GM12892 (cell line): ENCODE measurements around the gene FAM156B.
"Not testable (repeated sequence)": the region's sequence is repeated elsewhere in the genome, so short reads cannot be mapped to it uniquely, and the experiment has no call there.

ENCODE experiments used
- POLR2A ChIP-seq: IDR thresholded peaks from 2 replicates; pipeline ENCODE4 v1.6.1; 2011; ENCODE audit warnings: low read depth, low read length, control low read depth
- POLR2AphosphoS5 ChIP-seq: IDR thresholded peaks from 2 replicates; pipeline ENCODE4 v1.6.1; 2011; ENCODE audit warnings: low read depth, low read length, control low read depth

- TF ChIP-seq POLR2A, POLR2AphosphoS5: not testable (repeated sequence)
These were observed 52.2 kb downstream of the FAM156B start for GRCh38 chrX:52949325-52949724.
